ENCODE measurements around the gene GCAT.

- TF ChIP-seq POLR2A (IDR thresholded peaks at IDR 0.05) (no peak), CTCF (IDR thresholded peaks at IDR 0.05) (no peak)
Observed at GRCh38 chr22:37782340-37783168, 25.2 kb upstream of the GCAT start.
